Prostate gland (tissue), 2 donors: ENCODE data around the gene ARL4C.

ENCODE experiments used
- CTCF ChIP-seq, 4 experiments: fragments of 200-600 bp in 2 of 4; fragments of 450-650 bp in 2 of 4; sonication (generic) in 2 of 4; IDR thresholded peaks; 1 replicate in 3 of 4; 2 replicates in 1 of 4; pipeline ENCODE4 v1.5.1; 2016 to 2019; ENCODE audit warnings: antibody characterized with exemption in 4 of 4, mild to moderate bottlenecking in 2 of 4, moderate library complexity in 2 of 4
- POLR2A ChIP-seq: fragments of 450-650 bp; IDR thresholded peaks from one replicate; pipeline ENCODE4 v1.6.1; 2016; ENCODE audit warnings: antibody characterized with exemption, mild to moderate bottlenecking

- TF ChIP-seq CTCF (IDR thresholded peaks at IDR 0.05) (no peak), POLR2A (no peak)
Measured at GRCh38 chr2:234514099-234514498, 17.2 kb upstream of the ARL4C start.
